Heart right ventricle (tissue), 16 donors: ENCODE results near the gene HSPA9. TPM values are rescaled to one million over a fixed set of nuclear protein-coding genes. Genes with fewer than 3 reads are reported as not detected.
A peak's percentile ranks its signal among the peaks of the same experiment; 100 is the strongest.

ENCODE experiments used
- ATAC-seq, 8 donors: fragments of 200-7000 bp; cut with Tn5 transposase; one replicate each; pipeline ENCODE4 v1.9.1; 2020; ENCODE audit warnings: mild to moderate bottlenecking in 8 of 8, moderate library complexity in 8 of 8, moderate number of reproducible peaks in 1 of 8
- DNase-seq, 2 donors: peaks; one replicate each; pipeline ENCODE4 v3.0.0-alpha.2; 2020
- H3K27ac ChIP-seq, 10 donors: fragments of 200-600 bp; sonication (generic) in 2 of 10; one replicate each; pipeline versions ENCODE4 v1.5.0 to v1.8.0; 2020 to 2022; ENCODE audit warnings: mild to moderate bottlenecking in 3 of 10
- H3K27me3 ChIP-seq, 7 donors: fragments of 200-600 bp; one replicate each; pipeline ENCODE4 v1.8.0; 2021 to 2022; ENCODE audit warnings: mild to moderate bottlenecking in 2 of 7
- H3K36me3 ChIP-seq, 9 donors: fragments of 200-600 bp; sonication (generic) in 1 of 9; one replicate each; pipeline versions ENCODE4 v1.5.0 to v1.8.0; 2020 to 2022; ENCODE audit warnings: mild to moderate bottlenecking in 2 of 9
- H3K4me1 ChIP-seq, 9 donors: fragments of 200-600 bp; sonication (generic) in 1 of 9; one replicate each; pipeline versions ENCODE4 v1.5.0 to v1.8.0; 2020 to 2022; ENCODE audit warnings: mild to moderate bottlenecking in 4 of 9
- H3K4me3 ChIP-seq, 10 donors: fragments of 200-600 bp; sonication (generic) in 2 of 10; one replicate each; pipeline versions ENCODE4 v1.5.0 to v1.8.0; 2020 to 2022; ENCODE audit warnings: mild to moderate bottlenecking in 7 of 10, moderate library complexity in 2 of 10
- H3K9me3 ChIP-seq, 11 donors: fragments of 200-600 bp in 10 of 11; sonication (generic) in 2 of 11; one replicate each; pipeline versions ENCODE4 v1.5.0 to v1.8.0; 2013 to 2022; ENCODE audit warnings: mild to moderate bottlenecking in 2 of 11, control low read depth in 1 of 11, moderate library complexity in 1 of 11
- WGBS, 2 donors: extraction: QIAGEN DNeasy Blood & Tissue Kit; methylation state at CpG; one replicate each; pipeline ENCODE4 v1.1.7; 2013; ENCODE audit warnings: inconsistent platforms in 1 of 2; 5-methylcytosine and 5-hydroxymethylcytosine counted together
- intact Hi-C, 10 donors: fragments of 100-400 bp; cut with DNase I; formaldehyde crosslinking; loops; one replicate each; pipeline versions ENCODE4 v1.11.1 to v1.14.2; 2022
- polyA plus RNA-seq, 2 donors: library from polyadenylated mRNA; stranded (reverse); fragments of 200-250 nt; gene quantifications; one replicate each; pipeline ENCODE4 v1.2.3, GENCODE V29; 2013
- total RNA-seq, 10 donors: library from RNA; stranded (reverse); fragmentation: NEBNext Ultra II Directional in 3 of 10; extraction: Animal tissue kit (Norgen Biotek cat#: 25700) in 3 of 10; gene quantifications; one replicate each; pipeline versions ENCODE4 v1.2.1 to v1.2.4, GENCODE V29; 2021 to 2023
- TF ChIP-seq, protein P1 (sequence below), 9 donors: fragments of 200-600 bp; sonication (generic) in 2 of 9; IDR thresholded peaks; one replicate each; pipeline versions ENCODE4 v1.5.0 to v1.8.0; 2021 to 2022; ENCODE audit warnings: antibody characterized with exemption in 9 of 9, mild to moderate bottlenecking in 5 of 9, moderate library complexity in 1 of 9
- donor health status: Arrhythmogenic right ventricular cardiomyopathy.
- donor health status: ischemic (EF 13 %, LVEDD 7.1; RV severe dilation, severe dysfunction).
- donor health status: healthy with polysubstance abuse.
- donor health status: DM: no; HTN: yes; CAD: no.
- donor health status: DM: no; HTN: no; CAD: no.
- donor health status: ischemic (EF 25% LVEDD 6.9; RV normal size, moderate dysfunction).
- donor health status: ischemic (EF 25% LVEDD 5.7; RV mildly dilated, moderate dysfunction).
- donor health status: healthy.
- donor health status: DM: yes; HTN: yes; CAD: no.
- donor health status: Ischemic cardiomyopathy.
- donor health status: ischemic (EF 35%, LVEDD 5.7; RV mildly dilated, moderate dysfunction).
- donor health status: nonischemic (EF 11% LVEDD 7.7; RV severe dilation, severe dysfunction).
- donor health status: DM: yes; HTN: yes; CAD: no.
- donor health status: PGD.
- donor health status: ischemic (EF 29% LVEDD 5.4; RV normal size, mild dysfunction).
- donor health status: nonischemic (EF 23%, LVEDD 6.1; RV moderate dilation, normal function).

HSPA9 gene
- total and polyA plus RNA-seq, 12 donors, result 82.9 to 415 (median 315) TPM

DNA sequence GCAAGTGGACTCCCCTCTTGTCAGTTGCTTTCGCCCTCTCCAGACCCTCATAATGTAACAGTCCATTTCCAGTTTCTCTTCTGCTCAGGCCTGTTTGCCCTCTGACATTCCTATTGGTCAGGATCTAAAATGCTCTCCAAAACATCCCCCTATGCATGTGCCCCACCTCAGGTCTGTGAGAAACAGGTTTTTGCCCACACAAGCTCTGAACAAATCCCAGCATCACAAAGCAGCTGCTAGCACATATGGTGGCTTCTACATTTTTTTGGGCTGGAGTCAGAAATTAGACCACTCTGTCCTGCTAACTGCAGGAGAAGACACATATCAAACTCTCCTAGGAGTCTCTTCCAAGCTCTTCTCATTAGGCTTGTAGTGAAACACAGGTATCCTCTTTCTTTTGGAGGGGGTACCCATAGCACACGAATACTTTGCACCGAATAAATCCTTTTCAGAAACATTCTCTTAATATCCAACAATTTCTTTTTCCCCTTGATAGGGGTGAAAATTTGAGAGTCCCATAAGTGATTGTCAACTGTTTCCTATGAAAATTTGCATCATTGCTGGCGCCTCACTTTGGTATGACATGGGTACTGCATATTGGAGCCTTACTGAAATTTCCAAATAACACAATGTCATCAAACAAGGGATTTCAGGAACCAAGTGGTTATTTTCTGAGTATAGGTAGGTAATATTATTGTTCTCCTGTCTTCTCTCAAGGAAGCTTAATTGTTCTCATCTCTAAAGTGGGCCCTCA, 19.3 kb upstream of the HSPA9 start:
- TF ChIP-seq, protein P1, sequence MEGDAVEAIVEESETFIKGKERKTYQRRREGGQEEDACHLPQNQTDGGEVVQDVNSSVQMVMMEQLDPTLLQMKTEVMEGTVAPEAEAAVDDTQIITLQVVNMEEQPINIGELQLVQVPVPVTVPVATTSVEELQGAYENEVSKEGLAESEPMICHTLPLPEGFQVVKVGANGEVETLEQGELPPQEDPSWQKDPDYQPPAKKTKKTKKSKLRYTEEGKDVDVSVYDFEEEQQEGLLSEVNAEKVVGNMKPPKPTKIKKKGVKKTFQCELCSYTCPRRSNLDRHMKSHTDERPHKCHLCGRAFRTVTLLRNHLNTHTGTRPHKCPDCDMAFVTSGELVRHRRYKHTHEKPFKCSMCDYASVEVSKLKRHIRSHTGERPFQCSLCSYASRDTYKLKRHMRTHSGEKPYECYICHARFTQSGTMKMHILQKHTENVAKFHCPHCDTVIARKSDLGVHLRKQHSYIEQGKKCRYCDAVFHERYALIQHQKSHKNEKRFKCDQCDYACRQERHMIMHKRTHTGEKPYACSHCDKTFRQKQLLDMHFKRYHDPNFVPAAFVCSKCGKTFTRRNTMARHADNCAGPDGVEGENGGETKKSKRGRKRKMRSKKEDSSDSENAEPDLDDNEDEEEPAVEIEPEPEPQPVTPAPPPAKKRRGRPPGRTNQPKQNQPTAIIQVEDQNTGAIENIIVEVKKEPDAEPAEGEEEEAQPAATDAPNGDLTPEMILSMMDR (IDR thresholded peaks at IDR 0.05), result peak in 6 of 9 donors; percentile 13 to 43 (median 26)
- no peaks in the 10 kb centered on the region for H3K9me3 ChIP-seq
- ATAC-seq (no peak), DNase-seq (no peak)
- 96 to 99% methylated on average over 4 of the region's 4 CpGs for WGBS, 2 donors
- H3K27me3 ChIP-seq, result no peaks in the 10 kb centered on the region
- no peak overlapping the region for H3K27ac ChIP-seq
- H3K4me3 ChIP-seq, result no peak overlapping the region
- intact Hi-C loops, result loop anchor here in 2 of 10 donors (5.0 to 10.0 kb wide), 2 partner anchors 640 to 668 kb away; no protein-coding TSS in a partner anchor
- no peaks in the 10 kb centered on the region for H3K4me1 ChIP-seq
- no peaks in the 10 kb centered on the region for H3K36me3 ChIP-seq

DNA sequence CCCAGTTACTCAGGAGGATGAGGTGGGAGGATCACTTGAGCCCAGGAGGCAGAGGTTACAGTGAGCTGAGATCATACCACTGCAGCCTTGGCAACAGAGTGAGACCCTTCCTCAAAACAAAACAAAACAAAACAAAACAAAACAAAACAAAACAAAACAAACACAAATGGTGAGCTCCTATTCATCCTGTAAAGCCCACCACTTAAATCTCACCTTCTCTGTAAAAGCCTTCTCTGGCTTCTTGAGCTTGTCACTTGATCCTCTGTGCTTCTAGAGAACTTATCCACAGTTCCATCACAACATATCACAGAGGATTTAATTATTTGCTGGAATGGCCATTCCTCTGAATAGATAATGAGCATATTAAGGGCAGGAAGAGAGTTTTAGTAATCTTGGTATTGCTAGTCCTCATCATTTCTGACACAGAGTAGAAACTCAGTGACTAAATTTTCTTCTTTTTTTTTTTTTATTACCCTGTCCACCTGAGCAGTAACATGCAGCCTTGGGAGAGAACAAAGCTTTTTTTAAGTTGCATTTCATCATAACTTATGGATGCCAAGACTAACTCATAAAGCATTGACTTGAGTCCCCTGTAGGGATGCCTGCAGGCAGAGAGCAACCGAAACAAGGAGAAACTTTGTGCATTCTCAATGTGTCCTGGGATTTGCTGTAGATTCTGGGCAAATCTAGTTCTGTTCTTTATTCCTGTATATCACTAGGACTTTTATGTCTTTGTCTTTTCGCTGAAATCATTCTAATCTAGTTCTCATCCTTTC, 13.0 kb upstream of the HSPA9 start:
- intact Hi-C loops, result loop anchor here in 2 of 10 donors (10.0 kb wide), 2 partner anchors 47 to 677 kb away; no protein-coding TSS in a partner anchor
- no peak overlapping the region for H3K27ac ChIP-seq

DNA sequence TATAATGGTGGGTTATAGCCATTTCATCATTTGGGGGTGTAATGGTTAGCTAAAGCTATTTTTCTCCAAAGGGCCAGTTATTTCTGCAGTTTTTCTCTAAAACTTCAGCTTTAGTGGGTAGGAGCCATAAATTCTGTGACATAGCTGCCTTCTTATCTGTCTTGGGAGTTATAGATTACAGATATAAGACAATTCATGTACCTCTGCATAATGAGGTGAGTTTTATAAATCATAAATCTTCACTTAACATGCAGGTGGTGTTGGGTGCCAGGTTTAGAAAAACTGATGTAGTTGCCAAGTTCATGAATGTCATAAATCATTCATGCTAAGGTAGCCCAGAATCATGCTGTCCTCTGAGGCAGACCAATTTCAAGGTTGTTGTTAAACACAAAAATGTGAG, 10.0 kb upstream of the HSPA9 start:
- DNase-seq (no peak), ATAC-seq (no peak)
- Histone ChIP-seq H3K4me3 (no peak overlapping the region), H3K4me1 (no peaks in the 10 kb centered on the region), H3K9me3 (no peaks in the 10 kb centered on the region), H3K27ac (no peak overlapping the region), H3K36me3 (no peaks in the 10 kb centered on the region), H3K27me3 (no peaks in the 10 kb centered on the region)
- intact Hi-C loops, result loop anchor here in 2 of 10 donors (10.0 kb wide), 2 partner anchors 50 to 680 kb away; no protein-coding TSS in a partner anchor
- TF ChIP-seq, protein P1 (IDR thresholded peaks at IDR 0.05), result no peak

More for the DNA sequence above, 13.0 kb upstream of the HSPA9 start:
- Histone ChIP-seq H3K4me3 (no peak overlapping the region), H3K4me1 (no peaks in the 10 kb centered on the region), H3K9me3 (no peaks in the 10 kb centered on the region), H3K27me3 (no peaks in the 10 kb centered on the region), H3K36me3 (no peaks in the 10 kb centered on the region)
- no peak for ATAC-seq
- 89 to 96% methylated on average over 2 of the region's 2 CpGs for WGBS, 2 donors
- no peak for DNase-seq
- TF ChIP-seq, protein P1 (IDR thresholded peaks at IDR 0.05), result no peak

DNA sequence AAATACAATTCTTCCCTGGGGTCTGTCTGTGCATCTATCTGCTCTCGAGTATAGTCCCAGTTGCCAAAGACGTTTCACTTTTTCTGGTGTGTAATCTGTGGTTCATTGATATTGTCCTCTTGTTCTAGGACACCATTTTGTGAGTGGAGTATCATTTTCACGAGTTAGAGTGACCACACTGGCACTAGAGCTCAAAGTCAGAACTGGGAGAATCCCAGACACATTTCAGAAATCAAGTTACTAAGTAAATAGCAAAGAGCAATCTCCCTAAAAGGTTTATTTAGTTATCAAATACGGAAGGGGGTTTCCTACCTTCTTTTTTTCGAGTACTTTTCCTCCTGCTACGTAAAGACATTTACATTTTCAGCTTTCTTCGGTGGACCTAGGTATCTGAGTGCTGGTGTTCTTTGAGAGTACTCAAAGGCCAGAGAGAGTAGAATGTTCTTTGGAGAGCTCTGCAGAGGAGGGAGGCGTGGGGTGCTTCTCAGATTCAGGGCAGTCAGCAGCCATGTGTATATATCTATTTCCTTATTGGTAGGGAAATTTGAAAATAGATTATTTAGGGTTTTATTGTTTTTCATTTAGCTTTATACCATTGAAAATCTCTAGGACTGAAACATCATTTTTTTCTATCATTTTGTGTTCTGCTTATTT, 8.9 kb upstream of the HSPA9 start:
- 80 to 85% methylated on average over 8 of the region's 8 CpGs for WGBS, 2 donors
- H3K9me3 ChIP-seq, result no peaks in the 10 kb centered on the region
- no peaks in the 10 kb centered on the region for H3K27me3 ChIP-seq
- TF ChIP-seq, protein P1 (IDR thresholded peaks at IDR 0.05), result no peak
- no peak for DNase-seq
- ATAC-seq, result no peak
- intact Hi-C loops, result loop anchor here in 3 of 10 donors (5.0 to 10.0 kb wide), 3 partner anchors 51 to 681 kb away; no protein-coding TSS in a partner anchor
- H3K27ac ChIP-seq, result no peak overlapping the region
- peaks cover 0 to 5% (median 3%) of the 10 kb centered on the region in 9 donors for H3K4me1 ChIP-seq
- no peak overlapping the region for H3K4me3 ChIP-seq
- no peaks in the 10 kb centered on the region for H3K36me3 ChIP-seq
